GM13977 (cell line): ENCODE measurements around the gene DIO3.
"Not testable (repeated sequence)": the region's sequence is repeated elsewhere in the genome, so short reads cannot be mapped to it uniquely, and the experiment has no call there.

Experiments used
- DNase-seq: peaks from one replicate; pipeline ENCODE4 v3.0.0; 2012; ENCODE audit warnings: low spot score
- CTCF ChIP-seq: IDR thresholded peaks from 2 replicates; pipeline ENCODE4 v1.5.1; 2012; ENCODE audit warnings: mild to moderate bottlenecking, control low read depth; ENCODE audit not compliant: insufficient read depth; ENCODE audit errors: extremely low read depth, missing control alignments
- in situ Hi-C: fragments of 300-500 bp; cut with MboI; formaldehyde crosslinking; loops from one replicate; pipeline ENCODE4 v1.12.0; 2022; ENCODE audit warnings: low sequenced_read_pairs, low pct_unique_long_range_greater_than_20kb, mixed read lengths, inconsistent platforms; ENCODE audit not compliant: unreplicated experiment

The DIO3 gene

GRCh38 chr14:101571004-101571403 is 9.7 kb downstream of the DIO3 start:
- DNase-seq, result no peak
- TF ChIP-seq CTCF, result no peak
- in situ Hi-C loops, result no loop called here

DNA sequence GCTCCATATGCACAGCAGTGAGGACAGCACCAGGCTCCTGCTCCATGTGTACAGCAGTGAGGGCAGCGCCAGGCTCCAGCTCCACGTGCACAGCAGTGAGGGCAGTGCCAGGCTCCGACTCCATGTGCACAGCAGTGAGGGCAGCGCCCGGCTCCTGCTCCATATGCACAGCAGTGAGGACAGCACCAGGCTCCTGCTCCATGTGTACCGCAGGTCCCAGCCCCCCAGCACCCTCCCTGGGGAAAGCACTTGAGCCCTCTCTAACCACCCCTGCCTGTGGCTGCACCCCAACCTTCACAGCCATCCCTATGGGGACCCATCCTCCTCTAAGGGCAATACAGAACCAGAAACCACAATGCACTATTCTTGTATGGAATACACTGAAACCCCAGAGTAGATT is 11.2 kb downstream of the DIO3 start:
- in situ Hi-C loops, DNase-seq: not testable (repeated sequence)

DNA sequence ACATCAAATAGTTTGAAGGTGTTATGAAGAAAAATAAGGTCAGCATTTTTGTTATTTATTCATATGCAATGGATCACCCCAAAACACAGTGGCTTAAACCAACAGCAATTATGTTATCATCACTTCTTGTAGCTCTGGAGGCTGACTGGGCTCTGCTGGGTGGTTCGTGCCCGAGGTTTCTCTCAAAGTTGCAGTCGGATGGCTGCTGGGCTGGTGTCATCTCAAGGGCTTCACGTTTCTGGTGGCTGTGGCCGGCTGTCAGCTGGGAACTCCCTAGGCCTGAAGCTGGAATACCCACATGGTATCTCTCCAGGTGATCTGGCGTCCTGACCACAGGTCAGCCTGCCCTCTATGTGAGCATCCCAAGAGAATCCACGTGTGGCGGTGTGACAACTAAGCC is 12.0 kb downstream of the DIO3 start:
- DNase-seq, result no peak
- in situ Hi-C loops, result no loop called here
- TF ChIP-seq CTCF, result no peak

- no peak for TF ChIP-seq CTCF
- no peak for DNase-seq
- in situ Hi-C loops, result no loop called here
These were observed 14.3 kb downstream of the DIO3 start for GRCh38 chr14:101575581-101575980.

DNA sequence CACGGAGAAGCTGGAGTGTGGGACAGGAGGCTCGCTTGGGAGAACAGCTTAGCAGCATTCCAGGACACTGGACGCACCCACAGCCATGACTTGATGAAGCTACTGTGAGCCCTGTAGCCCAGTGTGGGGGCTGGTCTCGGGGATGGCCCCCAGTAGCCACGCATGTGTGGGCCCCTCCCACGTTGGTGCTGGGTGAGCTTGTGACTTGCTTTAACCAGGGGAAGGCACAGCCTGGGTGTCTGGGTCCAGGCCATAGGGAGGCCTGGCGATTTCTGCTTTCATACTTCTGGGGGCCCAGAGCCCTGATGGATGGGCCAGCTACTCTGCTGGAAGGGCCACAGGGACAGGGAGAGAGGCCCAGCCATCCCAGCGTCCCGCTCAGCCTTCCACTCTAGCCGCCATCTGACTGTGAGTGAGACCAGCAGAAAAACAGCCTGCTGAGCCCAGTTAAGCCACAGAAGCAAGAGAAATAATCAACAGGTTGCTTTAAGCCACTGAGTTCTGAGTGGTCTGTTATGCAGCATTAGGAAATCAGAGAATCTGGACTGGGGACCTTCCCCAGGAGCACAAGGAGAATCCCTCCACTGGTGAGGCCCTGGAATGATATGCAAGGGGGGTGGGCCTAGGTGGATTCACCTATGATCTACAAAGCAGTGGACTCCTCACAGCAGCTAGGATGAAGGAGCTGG is 16.1 kb downstream of the DIO3 start:
- DNase-seq, result no peak
- no peak for TF ChIP-seq CTCF
- in situ Hi-C loops, result no loop called here

- no peak for TF ChIP-seq CTCF
- no peak for DNase-seq
- in situ Hi-C loops, result no loop called here
These were observed 17.2 kb downstream of the DIO3 start for GRCh38 chr14:101578489-101578888.

DNA sequence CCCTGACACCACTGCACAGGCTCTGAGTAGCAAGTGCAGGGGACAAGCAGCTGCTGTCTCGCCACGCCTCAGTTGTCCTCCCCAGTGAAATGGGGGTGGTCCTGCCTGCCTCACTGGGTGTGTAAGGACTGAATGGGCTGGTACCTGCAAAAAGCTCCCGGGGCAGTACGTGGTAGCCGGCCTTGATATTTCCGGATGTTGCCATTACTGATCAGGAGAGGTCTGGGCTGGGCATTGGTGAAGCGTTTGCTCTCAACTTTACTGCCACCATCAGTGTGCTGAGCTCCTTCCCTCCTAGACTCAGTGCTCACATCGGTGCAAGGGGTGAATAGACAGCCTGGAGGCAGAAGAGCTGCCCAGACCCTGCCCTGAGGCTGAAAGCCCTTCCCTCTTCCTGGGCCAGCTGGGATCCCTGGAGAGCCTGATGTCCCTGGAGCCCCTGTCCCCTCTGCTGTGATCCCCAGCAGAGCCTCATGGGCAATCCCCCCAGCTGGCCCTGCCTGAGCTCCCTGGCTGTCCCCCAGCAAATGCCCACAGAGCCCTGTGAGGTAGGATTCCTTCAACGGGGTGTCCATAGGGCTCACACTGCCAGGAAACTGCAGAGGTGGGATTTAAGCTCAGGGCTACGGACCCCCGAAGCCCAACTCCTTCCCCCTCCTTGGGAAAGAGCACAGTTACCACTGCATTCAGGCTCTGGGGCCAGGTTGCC is 18.2 kb downstream of the DIO3 start:
- no peak for DNase-seq
- no peak for TF ChIP-seq CTCF
- in situ Hi-C loops, result no loop called here
